Lung (tissue), 12 donors: ENCODE results near the gene SHMT2. TPM values are rescaled to one million over a fixed set of nuclear protein-coding genes. Genes with fewer than 3 reads are reported as not detected.

Source experiments
- ATAC-seq: fragments of 200-7000 bp; cut with Tn5 transposase; one replicate; pipeline ENCODE4 v1.9.1; 2020; ENCODE audit warnings: moderate number of reproducible peaks; ENCODE audit not compliant: insufficient read depth, low FRiP score
- DNase-seq, 3 donors: peaks; one replicate each; pipeline ENCODE4 v3.0.0-alpha.2; 2013 to 2017
- H3K27ac ChIP-seq, 2 donors: one replicate each; pipeline ENCODE4 v1.5.1; 2013; ENCODE audit warnings: mild to moderate bottlenecking in 2 of 2, moderate library complexity in 2 of 2, control low read depth in 1 of 2, inconsistent platforms in 1 of 2, low read depth in 1 of 2, low read length in 1 of 2
- H3K27me3 ChIP-seq, 3 donors: one replicate each; pipeline ENCODE4 v1.5.1; 2013; ENCODE audit warnings: low read length in 2 of 3; ENCODE audit not compliant: control insufficient read depth in 3 of 3, insufficient read depth in 3 of 3
- H3K36me3 ChIP-seq, 4 donors: one replicate each; pipeline ENCODE4 v1.5.1; 2013; ENCODE audit warnings: low read length in 4 of 4, mild to moderate bottlenecking in 1 of 4, moderate library complexity in 1 of 4; ENCODE audit not compliant: control insufficient read depth in 4 of 4, insufficient read depth in 4 of 4
- H3K4me1 ChIP-seq, 5 donors: one replicate each; pipeline ENCODE4 v1.5.1; 2013; ENCODE audit warnings: low read length in 5 of 5, mild to moderate bottlenecking in 2 of 5, moderate library complexity in 1 of 5; ENCODE audit not compliant: control insufficient read depth in 5 of 5, insufficient read depth in 5 of 5
- H3K4me3 ChIP-seq: one replicate; pipeline ENCODE4 v1.5.1; 2013; ENCODE audit warnings: mild to moderate bottlenecking, control low read depth, moderate library complexity
- H3K9ac ChIP-seq, 2 donors: one replicate each; pipeline ENCODE4 v1.5.1; 2013; ENCODE audit warnings: low read length in 2 of 2, control low read depth in 1 of 2; ENCODE audit not compliant: insufficient read depth in 1 of 2
- H3K9me3 ChIP-seq, 4 donors: one replicate each; pipeline ENCODE4 v1.5.1; 2013; ENCODE audit warnings: low read length in 3 of 4, mild to moderate bottlenecking in 1 of 4, moderate library complexity in 1 of 4; ENCODE audit not compliant: control insufficient read depth in 4 of 4, insufficient read depth in 3 of 4
- CTCF ChIP-seq: IDR thresholded peaks from 2 replicates; pipeline ENCODE4 v1.5.1; 2012; ENCODE audit warnings: mild to moderate bottlenecking; ENCODE audit errors: control extremely low read depth, extremely low read depth
- WGBS, 2 donors: extraction: QIAGEN DNeasy Blood & Tissue Kit; methylation state at CpG; one replicate each; pipeline ENCODE4 v1.1.7; 2013; 5-methylcytosine and 5-hydroxymethylcytosine counted together
- polyA plus RNA-seq, 2 donors: library from polyadenylated mRNA; stranded (reverse); fragments of 200-250 nt; gene quantifications; one replicate each; pipeline ENCODE4 v1.2.1, GENCODE V29; 2013
- total RNA-seq, 2 donors: library from RNA; depleted of rRNA in 1 of 2; stranded (reverse); fragments of >200 nt in 1 of 2; gene quantifications; one replicate each; pipeline ENCODE4 v1.2.1, GENCODE V29; 2014 to 2021
- donor health status: control.
- donor health status: control.
- donor health status: Bipolar disorder and iron deficiency.
- donor health status: healthy.
- donor health status: DM: yes; HTN: yes; CAD: no.

SHMT2 gene
- total and polyA plus RNA-seq, 4 donors: 46.1 to 113 (median 76.8) TPM

- ATAC-seq: no peak
- no peaks in the 10 kb centered on the region for H3K36me3 ChIP-seq
- H3K9ac ChIP-seq: no peak overlapping the region
Observed at GRCh38 chr12:57243521-57244311, 14.2 kb downstream of the SHMT2 start.

GRCh38 chr12:57244312-57244696, 14.8 kb downstream of the SHMT2 start:
- Histone ChIP-seq H3K4me1 (peaks cover 4 to 34% (median 8%) of the 10 kb centered on the region in 5 donors), H3K4me3 (no peak overlapping the region), H3K27me3 (peaks cover 0 to 52% (median 36%) of the 10 kb centered on the region in 3 donors), H3K27ac (no peak overlapping the region), H3K36me3 (no peaks in the 10 kb centered on the region), H3K9me3 (no peaks in the 10 kb centered on the region), H3K9ac (no peak overlapping the region)
- ATAC-seq: no peak
- WGBS, 2 donors: 70 to 76% methylated on average over 6 of the region's 6 CpGs
- no peak for DNase-seq
- no peak for TF ChIP-seq CTCF

More at GRCh38 chr12:57243521-57244311, 14.2 kb downstream of the SHMT2 start:
- WGBS, 2 donors: 8 to 10% methylated on average over 41 of the region's 41 CpGs
- H3K9me3 ChIP-seq: no peaks in the 10 kb centered on the region
- H3K4me1 ChIP-seq: peaks cover 4 to 40% (median 8%) of the 10 kb centered on the region in 5 donors
- peak; percentile 77 to 80 (median 79) for DNase-seq
- H3K4me3 ChIP-seq: no peak overlapping the region
- peak; percentile 58 for TF ChIP-seq CTCF
- no peak overlapping the region for H3K27ac ChIP-seq
- peaks cover 0 to 56% (median 37%) of the 10 kb centered on the region in 3 donors for H3K27me3 ChIP-seq

- Histone ChIP-seq H3K4me1 (peaks cover 2 to 9% (median 4%) of the 10 kb centered on the region in 5 donors), H3K9me3 (no peaks in the 10 kb centered on the region), H3K4me3 (no peak overlapping the region), H3K27ac (no peak overlapping the region), H3K36me3 (no peaks in the 10 kb centered on the region), H3K9ac (no peak overlapping the region), H3K27me3 (peaks cover 0 to 25% (median 15%) of the 10 kb centered on the region in 3 donors)
- WGBS, 2 donors: 98 to 100% methylated on average over 1 of the region's 1 CpG
- ATAC-seq (no peak), DNase-seq (no peak)
- no peak for TF ChIP-seq CTCF
Observed at GRCh38 chr12:57247041-57247440, 17.5 kb downstream of the SHMT2 start.
